ENCODE data around the gene ZNF157.

Gene ZNF157

GRCh38 chrX:47390780-47391179, 20.4 kb downstream of the ZNF157 start:
- ATAC-seq: no peak
- TF ChIP-seq POU6F1 (CRISPR knock-in tag; IDR thresholded peaks at IDR 0.05; ENCODE audit: borderline replicate concordance, low read depth): no peak
- no peak for TF ChIP-seq ESRRG (CRISPR knock-in tag; IDR thresholded peaks at IDR 0.05)
- no peak for TF ChIP-seq ZFP3 (CRISPR knock-in tag; IDR thresholded peaks at IDR 0.05)
- no peak for TF ChIP-seq ZNF70 (CRISPR knock-in tag; IDR thresholded peaks at IDR 0.05)
- TF ChIP-seq ZC3H10 (CRISPR knock-in tag; IDR thresholded peaks at IDR 0.05): no peak
- no peak for TF ChIP-seq CSRNP3 (CRISPR knock-in tag; IDR thresholded peaks at IDR 0.05)
- TF ChIP-seq ARNTL (CRISPR knock-in tag; IDR thresholded peaks at IDR 0.05; ENCODE audit: borderline replicate concordance, low read depth): no peak
- no peak for TF ChIP-seq ZNF565 (CRISPR knock-in tag; conservative IDR thresholded peaks at IDR 0.05; ENCODE audit: low read depth)
- TF ChIP-seq PATZ1 (CRISPR knock-in tag; IDR thresholded peaks at IDR 0.05; ENCODE audit: borderline replicate concordance): no peak
- TF ChIP-seq CREB5 (CRISPR knock-in tag; IDR thresholded peaks at IDR 0.05; ENCODE audit: low read depth): no peak
- TF ChIP-seq ZNF8 (CRISPR knock-in tag; IDR thresholded peaks at IDR 0.05): no peak
- TF ChIP-seq OSR1 (CRISPR knock-in tag; IDR thresholded peaks at IDR 0.05): no peak
- TF ChIP-seq PPARA (CRISPR knock-in tag; IDR thresholded peaks at IDR 0.05; ENCODE audit: borderline replicate concordance): no peak
- TF ChIP-seq GLIS3 (CRISPR knock-in tag; IDR thresholded peaks at IDR 0.05): no peak
- TF ChIP-seq TCF4 (CRISPR knock-in tag; IDR thresholded peaks at IDR 0.05; ENCODE audit: borderline replicate concordance): no peak
- TF ChIP-seq TSHZ2 (CRISPR knock-in tag; IDR thresholded peaks at IDR 0.05): no peak
- no peak for TF ChIP-seq TOX (CRISPR knock-in tag; IDR thresholded peaks at IDR 0.05; ENCODE audit: borderline replicate concordance)
- TF ChIP-seq BACH2 (CRISPR knock-in tag; IDR thresholded peaks at IDR 0.05; ENCODE audit: borderline replicate concordance): no peak

GRCh38 chrX:47413179-47413594, 42.8 kb downstream of the ZNF157 start:
- no peak for TF ChIP-seq ESRRG (CRISPR knock-in tag; IDR thresholded peaks at IDR 0.05)
- TF ChIP-seq BACH2 (CRISPR knock-in tag; IDR thresholded peaks at IDR 0.05; ENCODE audit: borderline replicate concordance): no peak
- TF ChIP-seq GLIS3 (CRISPR knock-in tag; IDR thresholded peaks at IDR 0.05): no peak
- TF ChIP-seq TOX (CRISPR knock-in tag; IDR thresholded peaks at IDR 0.05; ENCODE audit: borderline replicate concordance): no peak
- no peak for TF ChIP-seq OSR1 (CRISPR knock-in tag; IDR thresholded peaks at IDR 0.05)
- ATAC-seq: no peak

- no peak for ATAC-seq
- TF ChIP-seq BACH2 (CRISPR knock-in tag; IDR thresholded peaks at IDR 0.05; ENCODE audit: borderline replicate concordance): no peak
These were observed 49.9 kb downstream of the ZNF157 start for GRCh38 chrX:47420265-47420664.

- ATAC-seq: no peak
- TF ChIP-seq TSHZ2 (CRISPR knock-in tag; IDR thresholded peaks at IDR 0.05) (no peak), SNAI2 (CRISPR knock-in tag; IDR thresholded peaks at IDR 0.05) (no peak), ISL1 (CRISPR knock-in tag; IDR thresholded peaks at IDR 0.05) (no peak), CSDC2 (CRISPR knock-in tag; IDR thresholded peaks at IDR 0.05) (no peak), ZFP30 (CRISPR knock-in tag; IDR thresholded peaks at IDR 0.05) (no peak), BACH2 (CRISPR knock-in tag; IDR thresholded peaks at IDR 0.05; ENCODE audit: borderline replicate concordance) (no peak), ZC3H10 (CRISPR knock-in tag; IDR thresholded peaks at IDR 0.05) (no peak), ZFP3 (CRISPR knock-in tag; IDR thresholded peaks at IDR 0.05) (no peak), PPARA (CRISPR knock-in tag; IDR thresholded peaks at IDR 0.05; ENCODE audit: borderline replicate concordance) (no peak), ZNF70 (CRISPR knock-in tag; IDR thresholded peaks at IDR 0.05) (no peak), RARB (CRISPR knock-in tag; IDR thresholded peaks at IDR 0.05) (no peak), CREB5 (CRISPR knock-in tag; IDR thresholded peaks at IDR 0.05; ENCODE audit: low read depth) (no peak), ZNF565 (CRISPR knock-in tag; conservative IDR thresholded peaks at IDR 0.05; ENCODE audit: low read depth) (no peak), OSR1 (CRISPR knock-in tag; IDR thresholded peaks at IDR 0.05) (no peak)
These were observed 50.6 kb downstream of the ZNF157 start for GRCh38 chrX:47420962-47421361.
